GM23338 (cell line): ENCODE results near the gene ST3GAL2.

Experiments
- CREB1 ChIP-seq: fragments of 250-450 bp; sonication (Bioruptor Pico); IDR thresholded peaks from 2 replicates; pipeline ENCODE4 v1.5.0; 2020; ENCODE audit warnings: low read depth, mild to moderate bottlenecking, moderate library complexity
- EZH2 ChIP-seq: fragments of 200-600 bp; sonication (generic); IDR thresholded peaks from one replicate; pipeline ENCODE4 v1.8.0; 2017; ENCODE audit warnings: antibody characterized with exemption, mild to moderate bottlenecking, low read depth; ENCODE audit not compliant: unreplicated experiment
- EZH2phosphoT487 ChIP-seq: fragments of 200-600 bp; sonication (generic); IDR thresholded peaks from one replicate; pipeline ENCODE4 v1.8.1; 2018; ENCODE audit warnings: antibody characterized with exemption; ENCODE audit not compliant: unreplicated experiment
- POLR2AphosphoS5 ChIP-seq: IDR thresholded peaks from 2 replicates; pipeline ENCODE4 v1.6.1; 2016; ENCODE audit warnings: antibody characterized with exemption, low read depth
- TF ChIP-seq, protein P1 (sequence below), 2 experiments: fragments of 200-600 bp in 1 of 2; sonication (generic) in 1 of 2; conservative IDR thresholded peaks; 2 replicates each; pipeline versions ENCODE4 v1.5.1 to v1.6.1; 2016 to 2017; ENCODE audit warnings: antibody characterized with exemption in 2 of 2, low read depth in 2 of 2, mild to moderate bottlenecking in 2 of 2, moderate library complexity in 1 of 2

DNA sequence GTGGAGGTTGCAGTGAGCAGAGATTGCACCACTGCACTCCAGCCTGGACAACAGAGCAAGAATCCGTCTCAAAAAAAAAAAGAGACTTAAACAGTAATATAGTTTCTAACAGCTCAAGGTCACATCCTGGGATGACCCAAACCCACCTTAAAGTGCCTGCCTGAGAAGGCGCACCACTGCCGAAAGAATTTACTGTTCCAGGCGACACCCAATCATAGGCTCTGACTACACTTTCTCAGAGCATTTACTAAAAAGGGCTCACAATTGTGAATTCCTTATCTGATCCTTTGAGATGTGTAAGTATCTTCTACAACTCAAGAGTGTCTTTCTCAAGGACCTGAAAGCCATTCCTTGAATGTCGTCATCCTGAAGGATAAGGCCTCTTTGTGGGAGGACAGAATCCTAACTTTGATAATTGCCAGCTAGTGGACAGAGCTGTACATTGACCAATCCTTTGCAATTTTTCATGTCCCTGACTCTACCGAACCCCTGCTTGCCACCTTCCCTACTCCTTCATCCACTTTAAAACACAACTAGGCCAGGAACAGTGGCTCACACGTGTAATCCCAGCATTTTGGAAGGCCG is 2.6 kb upstream of the ST3GAL2 start:
- TF ChIP-seq, protein P1, sequence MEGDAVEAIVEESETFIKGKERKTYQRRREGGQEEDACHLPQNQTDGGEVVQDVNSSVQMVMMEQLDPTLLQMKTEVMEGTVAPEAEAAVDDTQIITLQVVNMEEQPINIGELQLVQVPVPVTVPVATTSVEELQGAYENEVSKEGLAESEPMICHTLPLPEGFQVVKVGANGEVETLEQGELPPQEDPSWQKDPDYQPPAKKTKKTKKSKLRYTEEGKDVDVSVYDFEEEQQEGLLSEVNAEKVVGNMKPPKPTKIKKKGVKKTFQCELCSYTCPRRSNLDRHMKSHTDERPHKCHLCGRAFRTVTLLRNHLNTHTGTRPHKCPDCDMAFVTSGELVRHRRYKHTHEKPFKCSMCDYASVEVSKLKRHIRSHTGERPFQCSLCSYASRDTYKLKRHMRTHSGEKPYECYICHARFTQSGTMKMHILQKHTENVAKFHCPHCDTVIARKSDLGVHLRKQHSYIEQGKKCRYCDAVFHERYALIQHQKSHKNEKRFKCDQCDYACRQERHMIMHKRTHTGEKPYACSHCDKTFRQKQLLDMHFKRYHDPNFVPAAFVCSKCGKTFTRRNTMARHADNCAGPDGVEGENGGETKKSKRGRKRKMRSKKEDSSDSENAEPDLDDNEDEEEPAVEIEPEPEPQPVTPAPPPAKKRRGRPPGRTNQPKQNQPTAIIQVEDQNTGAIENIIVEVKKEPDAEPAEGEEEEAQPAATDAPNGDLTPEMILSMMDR (conservative IDR thresholded peaks at IDR 0.05; ENCODE audit: low read depth in 2 of 2): no peak
- no peak for TF ChIP-seq POLR2AphosphoS5
- no peak for TF ChIP-seq EZH2
- no peak for TF ChIP-seq EZH2phosphoT487
- no peak for TF ChIP-seq CREB1
